HG02973 (cell line): ENCODE data around the gene FILIP1.

ENCODE experiments used
- ATAC-seq: cut with Tn5 transposase; IDR thresholded peaks from one replicate; pipeline ENCODE4 v1.9.1; 2021; ENCODE audit warnings: moderate library complexity; ENCODE audit not compliant: unreplicated experiment

The FILIP1 gene

GRCh38 chr6:75492386-75493153 is 1.0 kb downstream of the FILIP1 start:
- no peak for ATAC-seq

DNA sequence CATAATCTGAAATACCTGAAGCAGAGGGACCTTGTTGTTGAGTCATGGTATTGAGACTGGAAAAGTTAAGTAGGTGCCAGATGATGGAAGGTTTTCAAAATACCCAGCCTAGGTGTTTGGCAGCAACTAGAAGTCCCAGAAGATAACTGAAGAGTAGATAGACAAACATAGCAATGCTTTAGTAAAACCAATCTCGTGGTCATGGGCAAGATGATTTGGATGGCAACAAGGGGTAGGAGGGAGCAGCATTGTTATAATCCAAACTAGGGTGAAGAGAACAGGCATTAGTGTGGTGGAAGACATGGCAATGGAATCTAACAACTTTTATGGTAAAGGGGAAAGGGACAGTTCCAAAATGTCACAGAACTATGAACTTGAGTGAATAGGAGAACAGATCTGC is 2.3 kb downstream of the FILIP1 start:
- ATAC-seq, result no peak

- no peak for ATAC-seq
Observed at GRCh38 chr6:75490706-75491105, 2.9 kb downstream of the FILIP1 start.

GRCh38 chr6:75489025-75489424 is 4.6 kb downstream of the FILIP1 start:
- ATAC-seq, result no peak

GRCh38 chr6:75488033-75488432 is 5.6 kb downstream of the FILIP1 start:
- ATAC-seq, result no peak

- no peak for ATAC-seq
Observed at GRCh38 chr6:75486850-75487518, 6.6 kb downstream of the FILIP1 start.

- ATAC-seq, result peak; percentile 89
Observed at GRCh38 chr6:75484535-75484934, 9.1 kb downstream of the FILIP1 start.

DNA sequence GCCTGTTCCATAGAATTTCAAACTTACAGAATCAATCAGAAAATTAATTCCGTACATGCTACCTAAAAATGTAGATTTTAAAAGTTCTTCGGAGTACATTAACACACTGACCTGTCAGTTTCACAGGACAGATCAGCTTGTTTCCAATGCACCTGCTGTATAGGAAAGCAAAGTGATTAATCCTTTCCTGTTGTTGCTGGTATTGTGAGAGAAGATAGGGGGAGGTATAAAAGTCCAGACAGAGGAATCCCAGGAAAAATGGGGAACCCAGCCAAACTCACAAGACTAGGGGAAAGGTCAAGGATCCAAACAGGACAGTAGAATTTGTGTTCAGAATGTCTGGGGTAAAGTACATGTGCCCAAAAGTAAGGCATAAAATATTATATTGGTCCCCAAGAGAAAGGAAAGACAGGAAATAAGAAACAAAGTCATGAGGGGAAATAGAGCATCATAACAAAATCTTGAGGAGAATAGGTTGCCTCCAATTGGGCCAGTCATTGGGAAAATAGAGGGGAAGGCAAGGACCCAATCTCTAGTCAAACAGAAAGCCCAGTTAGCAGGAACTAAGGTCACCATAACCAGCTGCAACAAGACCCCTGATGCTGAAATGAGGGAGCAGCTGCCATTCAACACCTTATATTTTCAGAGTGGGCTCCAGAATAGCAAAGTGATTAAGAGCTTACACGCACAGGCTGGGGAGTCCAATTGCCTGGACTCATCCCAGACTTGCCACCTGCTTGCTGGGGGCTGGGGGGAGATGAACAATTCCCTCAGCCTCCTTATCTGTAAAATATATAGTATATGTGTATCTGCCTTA is 10.3 kb downstream of the FILIP1 start:
- no peak for ATAC-seq

GRCh38 chr6:75481936-75482593 is 11.5 kb downstream of the FILIP1 start:
- ATAC-seq, result no peak

DNA sequence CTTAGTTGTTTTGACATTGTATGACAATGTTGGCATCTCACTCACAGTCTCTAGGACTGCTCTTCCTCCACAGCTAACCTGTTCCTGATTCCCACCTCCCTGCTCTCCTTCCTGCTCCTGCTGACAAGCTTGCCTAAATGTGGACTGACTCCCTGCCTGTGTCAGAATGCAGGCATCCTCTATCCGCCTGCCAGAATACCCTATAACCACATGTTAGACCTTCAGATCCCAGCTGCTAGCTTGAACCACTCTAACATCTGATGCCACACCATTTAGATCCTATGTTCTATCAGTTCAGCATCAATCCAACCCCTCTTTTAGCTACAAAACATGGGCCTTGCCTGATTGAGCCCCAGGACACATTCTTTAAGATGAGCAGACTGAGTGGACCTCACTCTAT is 12.2 kb downstream of the FILIP1 start:
- no peak for ATAC-seq

DNA sequence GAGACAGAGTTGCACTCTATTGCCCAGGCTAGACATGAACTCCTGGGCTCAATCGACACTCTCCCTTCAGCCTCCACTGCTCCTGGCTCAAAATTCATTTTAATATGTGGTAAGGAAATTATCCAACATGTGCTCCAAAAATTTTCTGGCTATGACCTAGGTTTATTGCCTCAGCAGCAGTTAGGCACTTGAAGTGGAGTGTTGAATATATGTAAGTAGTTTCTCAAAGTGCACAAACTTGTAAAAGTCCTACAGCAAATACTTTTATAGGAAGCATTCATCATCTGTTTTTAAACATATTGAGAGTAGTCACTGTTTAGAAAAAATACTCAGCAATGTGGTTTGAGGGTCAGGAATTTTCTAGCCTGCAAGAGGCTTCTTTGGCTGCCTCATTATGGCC is 13.2 kb downstream of the FILIP1 start:
- no peak for ATAC-seq

- no peak for ATAC-seq
Observed at GRCh38 chr6:75479712-75480111, 13.9 kb downstream of the FILIP1 start.

DNA sequence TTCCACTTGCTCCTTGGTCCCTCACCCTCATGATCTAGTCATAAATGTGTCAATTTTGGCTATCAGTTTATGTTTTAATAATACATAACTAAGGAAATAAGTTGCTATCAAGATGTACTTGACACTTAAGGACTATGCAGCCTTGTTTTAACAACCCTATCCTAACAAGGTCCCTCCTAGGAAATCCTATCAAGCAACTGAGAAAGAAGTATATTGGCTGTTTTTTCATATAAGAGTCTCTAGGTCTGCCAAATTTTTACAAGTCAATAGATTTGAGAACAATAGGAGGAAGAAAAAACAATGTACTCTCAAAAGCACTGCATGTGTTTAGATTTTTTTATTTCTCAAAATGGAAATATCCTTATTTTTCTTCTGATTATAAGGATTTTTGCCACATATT is 14.7 kb downstream of the FILIP1 start:
- ATAC-seq, result no peak

DNA sequence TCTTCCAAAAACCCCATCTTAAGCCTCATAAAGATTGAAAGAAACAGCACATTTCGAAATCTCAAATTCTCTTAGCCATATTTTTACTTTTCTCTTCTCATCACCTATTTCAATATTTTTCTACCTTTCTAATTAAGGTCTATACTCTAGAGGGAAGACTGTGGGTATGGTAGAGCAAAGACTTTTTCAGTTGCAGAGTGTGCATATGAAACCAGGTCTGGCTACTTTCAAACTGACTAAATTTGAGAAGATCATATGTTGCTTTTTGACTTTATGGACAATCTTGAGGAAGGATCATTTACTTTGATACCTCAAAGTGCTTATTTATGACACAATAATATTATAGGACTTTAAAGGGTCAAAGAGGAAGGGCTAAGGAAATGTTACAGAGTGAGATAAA is 20.7 kb downstream of the FILIP1 start:
- ATAC-seq, result no peak

DNA sequence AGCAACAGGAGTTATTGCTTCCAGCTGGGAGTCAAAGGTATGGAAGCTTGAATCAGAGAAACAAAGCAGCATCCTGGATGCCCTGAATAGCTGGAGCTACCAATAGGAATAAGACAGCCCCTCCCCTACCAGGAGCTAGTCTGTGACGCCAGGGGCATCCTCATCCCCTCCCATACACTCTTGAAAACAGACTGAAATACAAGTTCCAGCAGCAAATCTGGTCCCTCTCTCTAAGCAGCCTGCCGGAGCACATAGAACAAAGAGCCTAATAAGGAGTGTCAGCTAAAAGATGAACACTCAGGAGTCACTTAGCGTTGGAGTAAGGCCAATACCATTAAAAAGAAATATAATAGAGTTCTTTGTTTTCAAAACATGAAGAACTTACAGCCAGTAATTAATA is 25.6 kb downstream of the FILIP1 start:
- ATAC-seq, result no peak

GRCh38 chr6:75467284-75467683 is 26.3 kb downstream of the FILIP1 start:
- ATAC-seq, result no peak

DNA sequence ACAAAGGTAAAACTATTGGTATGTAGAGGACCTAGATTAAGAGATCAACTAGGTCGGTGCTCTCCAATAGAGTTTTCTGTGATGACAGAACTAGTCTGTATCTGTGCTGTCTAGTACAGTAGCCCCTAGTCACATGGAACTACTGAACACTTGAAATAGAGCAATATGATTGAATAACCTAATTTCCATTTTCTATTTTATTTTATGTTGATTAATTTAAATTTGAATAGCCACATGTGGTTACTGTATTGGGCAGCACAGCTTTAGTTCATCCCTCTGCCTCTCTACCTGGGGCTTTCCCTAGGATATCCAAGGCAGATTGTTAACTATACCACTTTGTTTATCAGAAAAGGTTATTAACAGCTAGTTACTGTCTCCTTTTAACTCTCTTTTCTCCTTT is 27.0 kb downstream of the FILIP1 start:
- ATAC-seq, result no peak

GRCh38 chr6:75463908-75464307 is 29.7 kb downstream of the FILIP1 start:
- no peak for ATAC-seq

DNA sequence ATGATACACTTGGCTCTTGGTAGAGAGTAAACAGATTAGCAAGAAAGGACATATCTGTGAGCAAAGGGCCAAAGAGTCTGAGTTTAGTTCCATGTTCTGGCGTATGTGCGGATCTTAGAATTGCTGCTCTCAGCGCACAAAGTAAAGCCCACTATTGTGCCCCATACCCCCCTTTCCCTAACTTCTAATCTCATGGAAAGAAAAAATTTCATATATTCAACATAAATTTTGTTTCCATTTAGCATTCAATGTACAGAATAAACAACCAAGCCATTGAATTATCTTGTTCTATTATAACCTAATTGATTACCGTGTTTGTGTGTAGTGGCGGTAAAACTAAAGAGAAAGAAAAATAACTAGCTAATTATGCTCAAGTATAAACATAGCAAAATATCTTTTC is 30.5 kb downstream of the FILIP1 start:
- ATAC-seq, result no peak

DNA sequence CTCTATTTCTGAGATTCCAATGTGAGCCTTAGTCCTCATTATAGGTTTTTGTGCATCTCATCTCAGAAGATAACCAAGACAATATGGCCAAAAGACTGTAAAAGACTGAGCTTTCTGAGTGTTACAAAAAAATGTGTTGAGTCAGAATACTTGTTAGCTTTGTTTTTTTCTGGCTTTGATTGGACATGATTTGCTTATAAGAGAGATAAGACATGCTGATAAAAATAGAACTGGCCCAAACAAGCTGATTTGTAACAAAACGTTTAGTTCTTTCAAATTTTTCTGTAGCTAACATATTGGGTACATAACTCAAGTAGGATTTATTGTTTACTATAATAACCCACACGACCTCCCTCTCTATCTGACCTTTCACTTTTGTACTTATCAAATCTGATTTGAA is 32.9 kb downstream of the FILIP1 start:
- ATAC-seq, result no peak

DNA sequence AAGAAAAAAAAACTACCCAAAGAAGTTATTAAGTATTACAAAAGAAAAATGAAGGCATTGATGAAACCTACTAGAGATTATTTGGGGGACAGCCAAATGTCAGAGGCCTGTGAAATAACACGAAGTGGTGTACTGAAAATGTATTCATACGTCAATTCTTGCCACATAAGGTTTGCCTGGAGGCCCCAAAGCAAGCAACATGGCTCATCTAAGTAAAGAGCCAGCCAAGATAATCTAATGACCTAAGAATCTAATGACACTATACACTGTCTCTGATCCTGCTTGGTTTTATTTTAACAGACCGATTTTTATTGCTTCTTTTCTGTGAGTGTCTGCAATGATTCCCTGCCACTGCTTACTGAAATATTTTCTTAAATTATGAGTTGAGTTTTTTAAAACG is 34.7 kb downstream of the FILIP1 start:
- ATAC-seq, result no peak
